SU-DHL-6 (cell line): ENCODE measurements around the gene SLC13A2.

ENCODE experiments used
- H2AFZ ChIP-seq: fragments of 200-600 bp; sonication (generic); 2 replicates; pipeline ENCODE4 v1.6.1; 2014; ENCODE audit warnings: low read depth, mild to moderate bottlenecking, moderate library complexity, mixed read lengths, antibody characterized with exemption, low read length; ENCODE audit not compliant: severe bottlenecking
- H3F3A ChIP-seq: fragments of 200-600 bp; shearing (Covaris generic); 2 replicates; pipeline ENCODE4 v1.6.0; 2016; ENCODE audit warnings: antibody characterized with exemption, mild to moderate bottlenecking; ENCODE audit not compliant: insufficient read depth
- H3K27ac ChIP-seq: fragments of 200-600 bp; sonication (generic); 2 replicates; pipeline ENCODE4 v1.5.1; 2016; ENCODE audit warnings: low read depth, mild to moderate bottlenecking, low read length, moderate library complexity, mixed read lengths
- H3K27me3 ChIP-seq: fragments of 200-600 bp; sonication (generic), shearing (Covaris generic); 2 replicates; pipeline ENCODE4 v1.6.0; 2014; ENCODE audit warnings: mild to moderate bottlenecking, low read length
- H3K36me3 ChIP-seq: fragments of 200-600 bp; sonication (generic); 2 replicates; pipeline ENCODE4 v1.6.1; 2014; ENCODE audit warnings: mild to moderate bottlenecking, low read length, mixed read lengths
- H3K4me2 ChIP-seq: fragments of 300-600, 200-600 bp; shearing (Covaris generic), sonication (generic); 2 replicates; pipeline ENCODE4 v1.6.0; 2014; ENCODE audit warnings: low read length, low read depth, mild to moderate bottlenecking; ENCODE audit not compliant: poor library complexity, severe bottlenecking
- H3K4me3 ChIP-seq: fragments of 200-600 bp; sonication (generic); 2 replicates; pipeline ENCODE4 v1.5.1; 2014; ENCODE audit warnings: antibody characterized with exemption, low read length, mild to moderate bottlenecking, mixed read lengths; ENCODE audit not compliant: insufficient read depth, poor library complexity, severe bottlenecking
- H3K79me2 ChIP-seq: fragments of 200-600 bp; sonication (generic); 2 replicates; pipeline ENCODE4 v1.6.1; 2014; ENCODE audit warnings: mild to moderate bottlenecking, low read length, moderate library complexity; ENCODE audit not compliant: insufficient read depth
- H3K9ac ChIP-seq: fragments of 200-600 bp; sonication (generic); 2 replicates; pipeline ENCODE4 v1.7.0; 2014; ENCODE audit warnings: mild to moderate bottlenecking, low read length
- H3K9me2 ChIP-seq: fragments of 200-600 bp; sonication (generic); replicated peaks from 2 replicates; pipeline ENCODE4 v1.6.1; 2014; ENCODE audit warnings: low read length; ENCODE audit not compliant: insufficient read depth
- H3K9me3 ChIP-seq: fragments of 200-600 bp; sonication (generic); 2 replicates; pipeline ENCODE4 v1.6.1; 2014; ENCODE audit warnings: low read length, mixed read lengths; ENCODE audit not compliant: insufficient read depth
- H4K20me1 ChIP-seq: fragments of 200-600 bp; sonication (generic); 2 replicates; pipeline ENCODE4 v1.6.1; 2014; ENCODE audit warnings: low read depth, mild to moderate bottlenecking, antibody characterized with exemption, low read length, moderate library complexity, mixed read lengths
- EZH2phosphoT487 ChIP-seq: fragments of 200-600 bp; sonication (generic), shearing (Covaris generic); conservative IDR thresholded peaks from 2 replicates; pipeline ENCODE4 v1.6.1; 2018; ENCODE audit warnings: mild to moderate bottlenecking, antibody characterized with exemption, low read length, moderate library complexity, mixed read lengths
- TF ChIP-seq, protein P1 (sequence below): fragments of 200-600 bp; sonication (generic); IDR thresholded peaks from one replicate; pipeline ENCODE4 v1.5.1; 2017; ENCODE audit warnings: antibody characterized with exemption, mild to moderate bottlenecking, low read length, moderate library complexity; ENCODE audit not compliant: insufficient read depth, poor library complexity, severe bottlenecking

Gene SLC13A2

DNA sequence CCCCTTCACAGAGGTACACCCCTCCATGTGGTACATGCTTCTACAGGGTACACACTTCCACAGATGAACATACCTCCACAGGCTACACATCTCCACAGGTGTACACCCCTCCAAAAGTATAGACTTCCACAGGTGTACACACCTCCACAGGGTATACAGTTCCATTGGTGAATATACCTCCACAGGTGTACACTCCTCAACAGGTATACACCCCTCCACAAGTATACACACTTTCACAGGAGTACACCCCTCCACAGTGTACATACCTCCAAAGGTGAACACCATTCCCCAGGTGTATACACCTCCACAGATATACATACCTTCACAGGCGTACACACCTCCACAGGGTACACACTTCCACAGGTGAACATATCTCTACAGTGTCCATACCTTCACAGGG is 42.1 kb downstream of the SLC13A2 start:
- TF ChIP-seq, protein P1, sequence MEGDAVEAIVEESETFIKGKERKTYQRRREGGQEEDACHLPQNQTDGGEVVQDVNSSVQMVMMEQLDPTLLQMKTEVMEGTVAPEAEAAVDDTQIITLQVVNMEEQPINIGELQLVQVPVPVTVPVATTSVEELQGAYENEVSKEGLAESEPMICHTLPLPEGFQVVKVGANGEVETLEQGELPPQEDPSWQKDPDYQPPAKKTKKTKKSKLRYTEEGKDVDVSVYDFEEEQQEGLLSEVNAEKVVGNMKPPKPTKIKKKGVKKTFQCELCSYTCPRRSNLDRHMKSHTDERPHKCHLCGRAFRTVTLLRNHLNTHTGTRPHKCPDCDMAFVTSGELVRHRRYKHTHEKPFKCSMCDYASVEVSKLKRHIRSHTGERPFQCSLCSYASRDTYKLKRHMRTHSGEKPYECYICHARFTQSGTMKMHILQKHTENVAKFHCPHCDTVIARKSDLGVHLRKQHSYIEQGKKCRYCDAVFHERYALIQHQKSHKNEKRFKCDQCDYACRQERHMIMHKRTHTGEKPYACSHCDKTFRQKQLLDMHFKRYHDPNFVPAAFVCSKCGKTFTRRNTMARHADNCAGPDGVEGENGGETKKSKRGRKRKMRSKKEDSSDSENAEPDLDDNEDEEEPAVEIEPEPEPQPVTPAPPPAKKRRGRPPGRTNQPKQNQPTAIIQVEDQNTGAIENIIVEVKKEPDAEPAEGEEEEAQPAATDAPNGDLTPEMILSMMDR = no peak
- TF ChIP-seq EZH2phosphoT487 = no peak
- Histone ChIP-seq H3K9me3 (peaks cover 11% of the 10 kb centered on the region; the same call in 1 of the 2 replicates), H3K9ac (no peak overlapping the region), H3F3A (no peaks in the 10 kb centered on the region), H2AFZ (no peak overlapping the region), H3K9me2 (no peaks in the 10 kb centered on the region), H3K4me2 (no peak overlapping the region), H3K27ac (no peak overlapping the region), H3K4me3 (no peak overlapping the region), H3K79me2 (no peaks in the 10 kb centered on the region), H3K27me3 (no peaks in the 10 kb centered on the region), H4K20me1 (no peaks in the 10 kb centered on the region), H3K36me3 (no peaks in the 10 kb centered on the region)

DNA sequence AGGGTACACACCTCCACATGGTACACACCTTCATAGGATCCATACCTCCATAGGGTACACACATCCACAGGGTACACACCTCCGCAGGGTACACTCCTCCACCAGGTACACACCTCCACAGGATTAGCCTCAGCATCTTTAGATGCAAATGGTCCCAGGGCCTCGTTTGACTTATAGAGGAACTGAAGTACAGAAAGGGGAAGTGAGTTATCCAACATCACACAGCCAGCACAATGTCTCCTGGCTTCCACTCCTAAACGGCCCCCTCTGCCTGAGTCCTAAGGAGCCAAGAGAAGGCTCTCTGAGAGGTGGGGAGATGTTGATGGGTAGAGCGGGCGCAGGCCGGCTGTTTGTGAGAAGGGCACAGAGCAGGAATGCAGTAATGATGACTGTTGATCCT is 44.7 kb downstream of the SLC13A2 start:
- Histone ChIP-seq H3K36me3 (no peaks in the 10 kb centered on the region), H3K27me3 (no peaks in the 10 kb centered on the region), H3K9ac (no peak overlapping the region), H3F3A (no peaks in the 10 kb centered on the region), H3K4me2 (no peak overlapping the region), H3K79me2 (no peaks in the 10 kb centered on the region), H3K9me3 (peaks cover 11% of the 10 kb centered on the region; the same call in 1 of the 2 replicates), H3K9me2 (no peaks in the 10 kb centered on the region), H3K4me3 (no peak overlapping the region), H3K27ac (no peak overlapping the region), H2AFZ (no peak overlapping the region), H4K20me1 (no peaks in the 10 kb centered on the region)
- TF ChIP-seq EZH2phosphoT487 = no peak
- TF ChIP-seq, protein P1 = no peak

GRCh38 chr17:28518578-28518977 is 45.1 kb downstream of the SLC13A2 start:
- Histone ChIP-seq H2AFZ (no peak overlapping the region), H3K36me3 (no peaks in the 10 kb centered on the region), H3K27me3 (no peaks in the 10 kb centered on the region), H3K79me2 (no peaks in the 10 kb centered on the region), H3K4me3 (no peak overlapping the region), H3K4me2 (no peak overlapping the region), H3K9me2 (no peaks in the 10 kb centered on the region), H3K9me3 (peaks cover 11% of the 10 kb centered on the region; the same call in 1 of the 2 replicates), H3K9ac (no peak overlapping the region), H4K20me1 (no peaks in the 10 kb centered on the region), H3F3A (no peaks in the 10 kb centered on the region), H3K27ac (no peak overlapping the region)
- TF ChIP-seq EZH2phosphoT487 = no peak
- TF ChIP-seq, protein P1 = no peak

DNA sequence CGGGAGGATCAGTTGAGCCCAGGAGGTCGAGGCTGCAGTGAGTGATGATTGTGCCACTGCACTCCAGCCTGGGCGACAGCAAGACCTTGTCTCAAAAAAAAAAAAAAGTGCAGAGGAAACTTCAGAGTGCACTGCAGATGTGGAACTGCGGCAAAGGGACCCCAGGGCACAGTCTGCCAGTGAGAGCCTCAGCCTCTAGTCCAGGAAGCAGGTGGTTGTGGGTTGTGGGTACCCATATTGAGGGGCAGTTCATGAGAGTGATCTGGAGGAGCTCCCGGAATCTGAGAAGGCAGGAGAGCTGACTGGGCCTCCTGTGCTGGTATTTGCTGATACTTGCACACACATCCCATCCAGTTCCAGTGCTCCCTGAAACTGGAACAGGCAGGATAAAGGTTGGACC is 45.8 kb downstream of the SLC13A2 start:
- Histone ChIP-seq H3K27ac (no peak overlapping the region), H3K36me3 (no peaks in the 10 kb centered on the region), H3K9ac (no peak overlapping the region), H3K9me3 (peaks cover 11% of the 10 kb centered on the region; the same call in 1 of the 2 replicates), H3K79me2 (no peaks in the 10 kb centered on the region), H3K4me3 (no peak overlapping the region), H2AFZ (no peak overlapping the region), H3K27me3 (no peaks in the 10 kb centered on the region), H3K4me2 (no peak overlapping the region), H3K9me2 (no peaks in the 10 kb centered on the region), H3F3A (no peaks in the 10 kb centered on the region), H4K20me1 (no peaks in the 10 kb centered on the region)
- TF ChIP-seq EZH2phosphoT487 = no peak
- TF ChIP-seq, protein P1 = no peak
